PC-9 (cell line): ENCODE results near the gene CPNE7. TPM values are rescaled to one million over a fixed set of nuclear protein-coding genes. Genes with fewer than 3 reads are reported as not detected.

ENCODE experiments used
- BruUV-seq: library from RNA; stranded (reverse); fragments of 400-500 nt; replicated peaks from 2 replicates; lab custom pipeline; 2021; lab: Mats Ljungman, UMichigan
- CTCF ChIA-PET: fragments of 300-600 bp; sonication (Branson Sonifier 250); formaldehyde crosslinking; loops from one replicate; lab custom pipeline; 2022; ENCODE audit warnings: antibody characterized with exemption; lab: Charles Lee
- POLR2A ChIA-PET: fragments of 300-600 bp; sonication (Branson Sonifier 250); formaldehyde crosslinking; loops from one replicate; lab custom pipeline; 2022; ENCODE audit warnings: antibody characterized with exemption; ENCODE audit not compliant: unreplicated experiment; lab: Charles Lee
- DNase-seq, 2 experiments: peaks; one replicate each; pipeline versions ENCODE4 v3.0.0 to v3.0.0-alpha.2; 2015 to 2022; ENCODE audit warnings: mixed read lengths in 1 of 2
- H2AFZ ChIP-seq: fragments of 200-600 bp; sonication (generic); 2 replicates; pipeline ENCODE4 v1.8.1; 2017; ENCODE audit warnings: antibody characterized with exemption
- H3F3A ChIP-seq: fragments of 200-600 bp; sonication (generic); 2 replicates; pipeline ENCODE4 v1.8.1; 2017; ENCODE audit warnings: antibody characterized with exemption, mild to moderate bottlenecking, low read depth; ENCODE audit not compliant: insufficient read depth
- H3K27ac ChIP-seq: fragments of 200-600 bp; sonication (generic); 2 replicates; pipeline ENCODE4 v1.6.1; 2016; ENCODE audit warnings: mixed run types
- H3K27me3 ChIP-seq: fragments of 200-600 bp; sonication (generic); 2 replicates; pipeline ENCODE4 v1.6.1; 2016; ENCODE audit warnings: low read depth, mixed run types; ENCODE audit not compliant: insufficient read depth
- H3K36me3 ChIP-seq: fragments of 200-600 bp; sonication (generic); 2 replicates; pipeline ENCODE4 v1.6.1; 2016; ENCODE audit warnings: low read depth, mixed run types
- H3K4me1 ChIP-seq: fragments of 200-600 bp; sonication (generic); replicated peaks from 2 replicates; pipeline ENCODE4 v1.6.1; 2016; ENCODE audit warnings: mixed run types; ENCODE audit not compliant: insufficient read depth
- H3K4me2 ChIP-seq: fragments of 200-600 bp; sonication (generic); 2 replicates; pipeline ENCODE4 v1.6.1; 2017; ENCODE audit warnings: mixed run types
- H3K4me3 ChIP-seq: fragments of 200-600 bp; sonication (generic); 2 replicates; pipeline ENCODE4 v1.6.1; 2016; ENCODE audit warnings: mixed run types
- H3K79me2 ChIP-seq: fragments of 200-600 bp; sonication (generic); 2 replicates; pipeline ENCODE4 v1.6.1; 2017; ENCODE audit warnings: low read depth, mixed run types
- H3K9me2 ChIP-seq: fragments of 200-600 bp; sonication (generic); 2 replicates; pipeline ENCODE4 v1.8.1; 2017; ENCODE audit warnings: mild to moderate bottlenecking; ENCODE audit not compliant: insufficient read depth
- H3K9me3 ChIP-seq: fragments of 200-600 bp; sonication (generic); 2 replicates; pipeline ENCODE4 v1.8.1; 2016; ENCODE audit warnings: low read depth; ENCODE audit not compliant: insufficient read depth
- H4K20me1 ChIP-seq: fragments of 200-600 bp; sonication (generic); 2 replicates; pipeline ENCODE4 v1.8.1; 2017; ENCODE audit not compliant: insufficient read depth
- EZH2 ChIP-seq: fragments of 200-600 bp; sonication (generic); IDR thresholded peaks from 2 replicates; pipeline ENCODE4 v1.8.0; 2017; ENCODE audit warnings: antibody characterized with exemption, low read depth
- intact Hi-C: fragments of 100-400 bp; cut with micrococcal nuclease; formaldehyde crosslinking; loops from one replicate; pipeline ENCODE4 v1.10.0; 2022; ENCODE audit not compliant: unreplicated experiment
- total RNA-seq: library from RNA; stranded (reverse); gene quantifications from 2 replicates; pipeline ENCODE4 v1.2.3, GENCODE V29; 2021
- TF ChIP-seq, protein P1 (sequence below): fragments of 200-600 bp; sonication (generic); conservative IDR thresholded peaks from 2 replicates; pipeline ENCODE4 v1.6.1; 2017; ENCODE audit warnings: mixed run types, antibody characterized with exemption, mild to moderate bottlenecking, moderate library complexity

CPNE7 gene
- total RNA-seq, 1 experiment from 2014 or later, result 19.5 TPM

DNA sequence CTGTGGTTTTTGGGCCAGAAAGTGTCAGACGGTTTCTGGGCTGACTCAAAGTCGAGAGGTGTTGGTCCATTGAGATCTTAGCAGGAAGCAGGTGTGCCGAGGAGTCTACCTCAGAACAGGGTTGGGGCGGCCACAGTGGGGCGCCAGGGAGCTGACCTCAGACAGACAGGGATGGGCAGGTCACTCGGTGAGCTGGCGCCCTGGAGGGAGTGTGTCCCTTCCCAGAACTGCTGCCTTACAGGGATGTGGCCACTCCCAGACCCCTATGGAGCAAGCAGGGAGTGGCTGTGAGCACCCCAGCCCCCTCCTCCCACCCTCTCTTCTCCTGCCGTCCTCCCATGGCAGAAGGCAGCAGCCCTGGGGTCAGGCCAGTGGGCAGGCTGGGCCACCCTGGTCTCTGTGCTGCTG is 23.9 kb downstream of the CPNE7 start:
- no peak for TF ChIP-seq EZH2
- TF ChIP-seq, protein P1, sequence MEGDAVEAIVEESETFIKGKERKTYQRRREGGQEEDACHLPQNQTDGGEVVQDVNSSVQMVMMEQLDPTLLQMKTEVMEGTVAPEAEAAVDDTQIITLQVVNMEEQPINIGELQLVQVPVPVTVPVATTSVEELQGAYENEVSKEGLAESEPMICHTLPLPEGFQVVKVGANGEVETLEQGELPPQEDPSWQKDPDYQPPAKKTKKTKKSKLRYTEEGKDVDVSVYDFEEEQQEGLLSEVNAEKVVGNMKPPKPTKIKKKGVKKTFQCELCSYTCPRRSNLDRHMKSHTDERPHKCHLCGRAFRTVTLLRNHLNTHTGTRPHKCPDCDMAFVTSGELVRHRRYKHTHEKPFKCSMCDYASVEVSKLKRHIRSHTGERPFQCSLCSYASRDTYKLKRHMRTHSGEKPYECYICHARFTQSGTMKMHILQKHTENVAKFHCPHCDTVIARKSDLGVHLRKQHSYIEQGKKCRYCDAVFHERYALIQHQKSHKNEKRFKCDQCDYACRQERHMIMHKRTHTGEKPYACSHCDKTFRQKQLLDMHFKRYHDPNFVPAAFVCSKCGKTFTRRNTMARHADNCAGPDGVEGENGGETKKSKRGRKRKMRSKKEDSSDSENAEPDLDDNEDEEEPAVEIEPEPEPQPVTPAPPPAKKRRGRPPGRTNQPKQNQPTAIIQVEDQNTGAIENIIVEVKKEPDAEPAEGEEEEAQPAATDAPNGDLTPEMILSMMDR, result peak; percentile 64
- CTCF ChIA-PET, result interaction anchor here (0.6 to 0.7 kb wide), 3 partner anchors 18 to 137 kb away, joined by 3 to 4 read pairs (median 4); no protein-coding TSS in a partner anchor
- Histone ChIP-seq H3K4me2 (no peak overlapping the region), H3K79me2 (no peaks in the 10 kb centered on the region), H3K27me3 (no peaks in the 10 kb centered on the region), H4K20me1 (no peaks in the 10 kb centered on the region), H3K27ac (no peak overlapping the region), H3K36me3 (no peaks in the 10 kb centered on the region), H3F3A (peaks cover 30% of the 10 kb centered on the region; the same call in 1 of the 2 replicates), H3K9me3 (no peaks in the 10 kb centered on the region), H3K9me2 (no peaks in the 10 kb centered on the region), H3K4me1 (peaks cover 16% of the 10 kb centered on the region; the same call in 1 of the 2 replicates), H2AFZ (no peak overlapping the region), H3K4me3 (no peak overlapping the region)
- intact Hi-C loops, result no loop called here
- POLR2A ChIA-PET, result interaction anchor here (0.5 to 1.1 kb wide), 3 partner anchors 34 to 94 kb away, joined by 3 to 6 read pairs (median 6); no protein-coding TSS in a partner anchor
- no TSS peak for BruUV-seq
- peak; percentile 62 to 80 for DNase-seq

DNA sequence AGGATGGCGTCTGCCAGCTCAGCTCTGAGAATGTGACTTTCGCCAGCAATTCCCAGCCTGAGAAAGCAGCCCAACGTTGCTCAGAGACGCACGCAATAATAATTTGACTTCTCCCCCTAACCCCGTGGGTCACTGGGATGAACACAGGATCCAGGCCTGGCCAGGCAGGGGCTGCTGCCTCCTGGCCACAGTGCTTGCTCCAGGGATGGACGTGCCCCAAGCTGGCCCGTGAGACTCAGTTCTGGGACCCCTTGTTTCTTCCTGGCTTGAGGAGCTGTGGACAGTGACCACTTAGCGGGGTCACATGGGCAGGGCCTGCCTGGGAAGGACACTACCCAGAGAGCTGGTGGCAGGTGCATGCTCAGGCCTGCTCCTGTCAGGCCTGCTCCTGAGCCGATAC is 24.3 kb downstream of the CPNE7 start:
- TF ChIP-seq, protein P1, result no peak
- TF ChIP-seq EZH2, result no peak

DNA sequence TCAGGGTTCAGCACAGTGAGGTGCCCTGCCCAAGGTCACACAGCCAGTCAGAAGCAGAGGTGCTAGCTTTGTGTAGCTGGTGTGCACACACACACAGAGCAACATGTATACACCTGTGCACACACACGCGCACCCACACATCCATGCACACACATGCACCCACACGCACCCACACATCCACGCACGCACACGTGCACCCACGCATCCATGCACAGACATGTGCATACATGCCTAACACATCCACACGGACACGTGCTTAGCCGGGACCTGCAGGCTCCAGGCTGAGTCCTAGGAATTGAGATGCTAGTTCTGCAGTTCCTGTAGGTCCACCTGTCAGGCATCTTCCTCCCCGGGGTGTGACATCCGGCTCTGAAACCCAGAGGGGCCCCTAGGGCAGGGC is 24.9 kb downstream of the CPNE7 start:
- Histone ChIP-seq H3K4me2 (no peak overlapping the region), H3K4me1 (peaks cover 16% of the 10 kb centered on the region; the same call in 1 of the 2 replicates), H3K9me2 (no peaks in the 10 kb centered on the region), H3K27me3 (no peaks in the 10 kb centered on the region), H3K4me3 (no peak overlapping the region), H3K36me3 (no peaks in the 10 kb centered on the region), H2AFZ (no peak overlapping the region), H3F3A (peaks cover 30% of the 10 kb centered on the region; the same call in 1 of the 2 replicates), H3K79me2 (no peaks in the 10 kb centered on the region), H4K20me1 (no peaks in the 10 kb centered on the region), H3K27ac (no peak overlapping the region), H3K9me3 (no peaks in the 10 kb centered on the region)
- no peak for TF ChIP-seq EZH2
- TF ChIP-seq, protein P1, result no peak
- ChIA-PET CTCF (interaction anchor here (0.5 to 0.6 kb wide), 2 partner anchors 57 to 68 kb away, joined by 4 to 12 read pairs; partner anchors contain the start of genes CHMP1A and SPATA33), POLR2A (interaction anchor here (1.1 kb wide), 1 partner anchor 33 kb away, joined by 3 read pairs; no protein-coding TSS in a partner anchor)
- no TSS peak for BruUV-seq
- intact Hi-C loops, result no loop called here
- no peak for DNase-seq

More for the DNA sequence above, 24.3 kb downstream of the CPNE7 start:
- no peak overlapping the region for H2AFZ ChIP-seq
- H3K4me2 ChIP-seq, result no peak overlapping the region
- no TSS peak for BruUV-seq
- no peaks in the 10 kb centered on the region for H3K9me3 ChIP-seq
- no peaks in the 10 kb centered on the region for H3K27me3 ChIP-seq
- H3K36me3 ChIP-seq, result no peaks in the 10 kb centered on the region
- H3K27ac ChIP-seq, result no peak overlapping the region
- ChIA-PET POLR2A (interaction anchor here (0.5 to 1.1 kb wide), 3 partner anchors 33 to 93 kb away, joined by 3 to 6 read pairs (median 6); no protein-coding TSS in a partner anchor), CTCF (interaction anchor here (0.6 to 0.7 kb wide), 4 partner anchors 18 to 137 kb away, joined by 3 to 4 read pairs (median 4); no protein-coding TSS in a partner anchor)
- DNase-seq, result no peak
- H4K20me1 ChIP-seq, result no peaks in the 10 kb centered on the region
- H3K79me2 ChIP-seq, result no peaks in the 10 kb centered on the region
- H3F3A ChIP-seq, result peaks cover 30% of the 10 kb centered on the region; the same call in 1 of the 2 replicates
- H3K4me3 ChIP-seq, result no peak overlapping the region
- intact Hi-C loops, result no loop called here
- H3K9me2 ChIP-seq, result no peaks in the 10 kb centered on the region
- H3K4me1 ChIP-seq, result peaks cover 16% of the 10 kb centered on the region; the same call in 1 of the 2 replicates
